ENCODE data around the gene ARHGEF6. TPM values are rescaled to one million over a fixed set of nuclear protein-coding genes. Genes with fewer than 3 reads are reported as not detected.

The ARHGEF6 gene
- total and polyA plus RNA-seq, 4 donors = 4.9 to 22.4 (median 15.5) TPM

- Histone ChIP-seq H3K27ac (ENCODE audit: low read depth in 1 of 2, low read length in 1 of 2) (peak overlapping the region; percentile 60 to 66), H3K9ac (ENCODE audit: insufficient read depth in 1 of 2, low read length in 2 of 2) (no peak overlapping the region), H3K4me1 (ENCODE audit: control insufficient read depth in 5 of 5, insufficient read depth in 5 of 5, low read length in 5 of 5) (peaks cover 4 to 33% (median 7%) of the 10 kb centered on the region in 5 donors), H3K4me3 (no peak overlapping the region), H3K27me3 (ENCODE audit: control insufficient read depth in 3 of 3, insufficient read depth in 3 of 3, low read length in 2 of 3) (peaks cover 0 to 26% (median 5%) of the 10 kb centered on the region in 3 donors), H3K9me3 (ENCODE audit: control insufficient read depth in 4 of 4, insufficient read depth in 3 of 4, low read length in 3 of 4) (no peaks in the 10 kb centered on the region), H3K36me3 (ENCODE audit: control insufficient read depth in 4 of 4, insufficient read depth in 4 of 4, low read length in 4 of 4) (no peaks in the 10 kb centered on the region)
- no peak for DNase-seq
- ATAC-seq (ENCODE audit: insufficient read depth, low FRiP score) = no peak
- 33 to 47% methylated on average over 8 of the region's 8 CpGs for WGBS, 2 donors
- no peak for TF ChIP-seq CTCF (IDR thresholded peaks at IDR 0.05; ENCODE audit: control extremely low read depth, extremely low read depth)
These were observed 33.4 kb downstream of the ARHGEF6 start for GRCh38 chrX:136747003-136747986.

- no peak overlapping the region for H3K9ac ChIP-seq (ENCODE audit: insufficient read depth in 1 of 2, low read length in 2 of 2)
- no peak for ATAC-seq (ENCODE audit: insufficient read depth, low FRiP score)
- H3K36me3 ChIP-seq (ENCODE audit: control insufficient read depth in 4 of 4, insufficient read depth in 4 of 4, low read length in 4 of 4) = no peaks in the 10 kb centered on the region
- H3K4me1 ChIP-seq (ENCODE audit: control insufficient read depth in 5 of 5, insufficient read depth in 5 of 5, low read length in 5 of 5) = peaks cover 2 to 22% (median 7%) of the 10 kb centered on the region in 5 donors
- H3K27ac ChIP-seq (ENCODE audit: low read depth in 1 of 2, low read length in 1 of 2) = no peak overlapping the region
- DNase-seq = peak in 2 of 3 donors; percentile 42 to 65
- H3K4me3 ChIP-seq = no peak overlapping the region
- peaks cover 0 to 15% (median 3%) of the 10 kb centered on the region in 3 donors for H3K27me3 ChIP-seq (ENCODE audit: control insufficient read depth in 3 of 3, insufficient read depth in 3 of 3, low read length in 2 of 3)
- no peak for TF ChIP-seq CTCF (IDR thresholded peaks at IDR 0.05; ENCODE audit: control extremely low read depth, extremely low read depth)
- no peaks in the 10 kb centered on the region for H3K9me3 ChIP-seq (ENCODE audit: control insufficient read depth in 4 of 4, insufficient read depth in 3 of 4, low read length in 3 of 4)
- WGBS, 2 donors = 20 to 44% methylated on average over 7 of the region's 7 CpGs
These were observed 35.2 kb downstream of the ARHGEF6 start for GRCh38 chrX:136745215-136746173.

- 67 to 76% methylated on average over 7 of the region's 7 CpGs for WGBS, 2 donors
- Histone ChIP-seq H3K4me1 (ENCODE audit: control insufficient read depth in 5 of 5, insufficient read depth in 5 of 5, low read length in 5 of 5) (peaks cover under 1 to 17% (median 7%) of the 10 kb centered on the region in 5 donors), H3K9ac (ENCODE audit: insufficient read depth in 1 of 2, low read length in 2 of 2) (no peak overlapping the region), H3K36me3 (ENCODE audit: control insufficient read depth in 4 of 4, insufficient read depth in 4 of 4, low read length in 4 of 4) (no peaks in the 10 kb centered on the region), H3K9me3 (ENCODE audit: control insufficient read depth in 4 of 4, insufficient read depth in 3 of 4, low read length in 3 of 4) (no peaks in the 10 kb centered on the region), H3K27ac (ENCODE audit: low read depth in 1 of 2, low read length in 1 of 2) (no peak overlapping the region), H3K4me3 (no peak overlapping the region), H3K27me3 (ENCODE audit: control insufficient read depth in 3 of 3, insufficient read depth in 3 of 3, low read length in 2 of 3) (peaks cover 0 to 12% (median 6%) of the 10 kb centered on the region in 3 donors)
- no peak for ATAC-seq (ENCODE audit: insufficient read depth, low FRiP score)
- DNase-seq = no peak
- no peak for TF ChIP-seq CTCF (IDR thresholded peaks at IDR 0.05; ENCODE audit: control extremely low read depth, extremely low read depth)
These were observed 37.9 kb downstream of the ARHGEF6 start for GRCh38 chrX:136742721-136743379.

Data from lung (tissue), 12 donors.